ENCODE results near the gene ANKRD40. TPM values are rescaled to one million over a fixed set of nuclear protein-coding genes. Genes with fewer than 3 reads are reported as not detected.
A peak's percentile ranks its signal among the peaks of the same experiment; 100 is the strongest.

The ANKRD40 gene
- total and polyA plus RNA-seq, 8 donors, result 10.3 to 23.5 (median 15.5) TPM

DNA sequence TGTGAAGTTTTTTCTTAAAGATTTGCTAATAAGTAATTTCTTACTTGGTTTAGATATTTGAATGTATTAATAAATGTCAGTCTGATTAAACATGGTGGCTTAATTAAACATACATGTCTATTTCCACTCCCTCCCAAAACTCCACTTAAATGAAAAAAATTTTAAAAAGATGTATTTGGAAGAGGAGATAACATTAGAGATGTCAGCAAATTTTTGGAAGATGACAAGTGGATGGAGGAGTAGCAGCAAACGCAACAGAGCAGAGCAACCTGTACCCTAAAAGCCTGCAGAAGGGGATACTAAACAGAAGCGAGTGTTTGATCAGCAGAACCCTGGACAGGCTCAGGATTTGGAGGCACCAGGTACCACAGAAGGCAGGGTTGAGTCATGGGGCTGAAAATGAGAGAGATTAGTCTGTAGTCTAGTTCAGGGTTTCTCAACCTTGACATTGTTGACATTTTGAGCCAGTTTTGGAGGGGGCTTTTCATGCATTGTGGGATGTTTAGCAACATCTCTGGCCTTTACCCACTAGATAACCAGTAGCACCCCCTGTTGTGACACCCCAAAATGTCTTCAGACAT lies 29.5 kb upstream of the ANKRD40 start:
- FAIRE-seq, result no peak
- Histone ChIP-seq H3K9me3 (no peaks in the 10 kb centered on the region), H3K4me1 (no peaks in the 10 kb centered on the region), H3K36me3 (peaks cover 0 to 39% (median 14%) of the 10 kb centered on the region in 3 donors), H3K27me3 (no peaks in the 10 kb centered on the region), H3K4me3 (no peak overlapping the region), H3K27ac (no peak overlapping the region)
- WGBS, 2 donors, result 85 to 91% methylated on average over 2 of the region's 2 CpGs
- no peak for DNase-seq
- peak in 1 of 4 donors; percentile 17 for ATAC-seq
- TF ChIP-seq, protein P1, sequence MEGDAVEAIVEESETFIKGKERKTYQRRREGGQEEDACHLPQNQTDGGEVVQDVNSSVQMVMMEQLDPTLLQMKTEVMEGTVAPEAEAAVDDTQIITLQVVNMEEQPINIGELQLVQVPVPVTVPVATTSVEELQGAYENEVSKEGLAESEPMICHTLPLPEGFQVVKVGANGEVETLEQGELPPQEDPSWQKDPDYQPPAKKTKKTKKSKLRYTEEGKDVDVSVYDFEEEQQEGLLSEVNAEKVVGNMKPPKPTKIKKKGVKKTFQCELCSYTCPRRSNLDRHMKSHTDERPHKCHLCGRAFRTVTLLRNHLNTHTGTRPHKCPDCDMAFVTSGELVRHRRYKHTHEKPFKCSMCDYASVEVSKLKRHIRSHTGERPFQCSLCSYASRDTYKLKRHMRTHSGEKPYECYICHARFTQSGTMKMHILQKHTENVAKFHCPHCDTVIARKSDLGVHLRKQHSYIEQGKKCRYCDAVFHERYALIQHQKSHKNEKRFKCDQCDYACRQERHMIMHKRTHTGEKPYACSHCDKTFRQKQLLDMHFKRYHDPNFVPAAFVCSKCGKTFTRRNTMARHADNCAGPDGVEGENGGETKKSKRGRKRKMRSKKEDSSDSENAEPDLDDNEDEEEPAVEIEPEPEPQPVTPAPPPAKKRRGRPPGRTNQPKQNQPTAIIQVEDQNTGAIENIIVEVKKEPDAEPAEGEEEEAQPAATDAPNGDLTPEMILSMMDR (IDR thresholded peaks at IDR 0.05), result no peak
- intact Hi-C loops (cut with DNase I), result no loop called here

DNA sequence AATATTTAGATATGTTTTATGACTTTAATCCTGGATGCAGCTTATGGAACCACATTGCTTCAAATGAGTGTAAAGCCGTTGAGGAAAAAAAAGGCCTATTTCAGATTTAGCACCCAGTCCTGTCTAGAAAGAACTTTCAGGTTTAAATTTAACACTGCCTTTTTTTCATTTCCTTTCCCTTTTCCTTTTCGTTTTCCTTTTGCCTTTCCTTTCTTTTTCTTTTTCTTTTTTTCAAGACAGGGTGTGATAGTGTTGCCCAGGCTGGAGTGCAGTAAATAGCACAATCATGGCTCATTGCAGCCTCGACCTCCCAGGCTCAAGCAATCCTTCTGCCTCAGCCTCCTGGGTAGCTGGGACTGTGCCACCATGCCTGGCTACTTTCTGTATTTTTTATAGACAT lies 27.6 kb upstream of the ANKRD40 start:
- ATAC-seq (no peak), FAIRE-seq (no peak), DNase-seq (no peak)
- no peaks in the 10 kb centered on the region for H3K9me3 ChIP-seq
- 84 to 85% methylated on average over 3 of the region's 3 CpGs for WGBS, 2 donors
- H3K4me3 ChIP-seq, result no peak overlapping the region
- peaks cover 0 to 20% (median 0%) of the 10 kb centered on the region in 3 donors for H3K36me3 ChIP-seq
- no peaks in the 10 kb centered on the region for H3K27me3 ChIP-seq
- intact Hi-C loops (cut with DNase I), result no loop called here
- no peak overlapping the region for H3K27ac ChIP-seq
- TF ChIP-seq, protein P1 (IDR thresholded peaks at IDR 0.05), result no peak
- peaks cover 0 to 12% (median 4%) of the 10 kb centered on the region in 3 donors for H3K4me1 ChIP-seq

DNA sequence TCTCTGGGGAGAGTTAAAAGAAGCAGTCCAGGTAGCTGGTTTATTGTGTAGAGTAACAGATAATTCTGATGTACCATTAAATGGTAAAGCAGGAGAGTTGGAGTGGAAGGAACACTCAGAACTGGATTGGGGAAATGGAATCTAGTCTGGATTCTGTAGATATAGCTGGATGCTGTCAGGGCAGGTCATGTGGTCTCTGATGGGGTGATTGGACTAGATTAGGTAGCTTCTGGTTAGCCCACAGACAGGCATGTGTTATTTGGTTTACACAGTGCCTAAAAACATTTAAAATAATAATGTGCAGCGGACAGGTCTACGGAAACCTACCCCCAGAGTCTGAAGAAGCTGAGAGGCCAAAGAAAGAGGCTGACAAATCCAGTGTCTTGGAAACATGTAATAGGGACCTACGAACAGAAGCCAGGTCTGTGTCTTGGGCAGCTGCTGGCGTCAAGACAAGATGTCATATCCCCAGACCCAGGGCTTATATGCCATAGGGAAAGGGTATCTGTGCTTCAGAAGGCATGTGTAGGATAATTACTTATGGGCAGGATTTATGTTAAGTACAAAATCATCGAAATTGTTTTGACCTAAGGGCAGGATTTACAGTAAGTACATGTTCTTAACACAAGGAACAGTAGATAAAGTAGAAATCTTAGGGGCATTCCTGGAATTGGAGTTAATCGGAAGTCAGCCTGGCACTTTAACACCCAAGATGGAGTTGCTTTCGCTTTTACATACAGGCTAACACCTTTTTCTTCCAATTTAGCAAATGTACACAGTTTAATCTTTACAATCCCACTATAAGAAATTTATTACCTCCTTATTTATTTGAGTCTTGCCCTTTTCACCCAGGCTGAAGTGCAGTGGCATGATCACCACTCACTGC lies 24.1 kb upstream of the ANKRD40 start:
- intact Hi-C loops (cut with DNase I), result no loop called here
- H3K27ac ChIP-seq, result no peak overlapping the region
- 62 to 66% methylated on average over 7 of the region's 7 CpGs for WGBS, 2 donors
- H3K36me3 ChIP-seq, result no peaks in the 10 kb centered on the region
- TF ChIP-seq, protein P1 (IDR thresholded peaks at IDR 0.05), result no peak
- ATAC-seq (peak in 3 of 4 donors; percentile 33 to 47 (median 38)), FAIRE-seq (no peak), DNase-seq (no peak)
- H3K27me3 ChIP-seq, result no peaks in the 10 kb centered on the region
- H3K4me3 ChIP-seq, result no peak overlapping the region
- H3K9me3 ChIP-seq, result no peaks in the 10 kb centered on the region
- H3K4me1 ChIP-seq, result peaks cover 15 to 39% (median 15%) of the 10 kb centered on the region in 3 donors

DNA sequence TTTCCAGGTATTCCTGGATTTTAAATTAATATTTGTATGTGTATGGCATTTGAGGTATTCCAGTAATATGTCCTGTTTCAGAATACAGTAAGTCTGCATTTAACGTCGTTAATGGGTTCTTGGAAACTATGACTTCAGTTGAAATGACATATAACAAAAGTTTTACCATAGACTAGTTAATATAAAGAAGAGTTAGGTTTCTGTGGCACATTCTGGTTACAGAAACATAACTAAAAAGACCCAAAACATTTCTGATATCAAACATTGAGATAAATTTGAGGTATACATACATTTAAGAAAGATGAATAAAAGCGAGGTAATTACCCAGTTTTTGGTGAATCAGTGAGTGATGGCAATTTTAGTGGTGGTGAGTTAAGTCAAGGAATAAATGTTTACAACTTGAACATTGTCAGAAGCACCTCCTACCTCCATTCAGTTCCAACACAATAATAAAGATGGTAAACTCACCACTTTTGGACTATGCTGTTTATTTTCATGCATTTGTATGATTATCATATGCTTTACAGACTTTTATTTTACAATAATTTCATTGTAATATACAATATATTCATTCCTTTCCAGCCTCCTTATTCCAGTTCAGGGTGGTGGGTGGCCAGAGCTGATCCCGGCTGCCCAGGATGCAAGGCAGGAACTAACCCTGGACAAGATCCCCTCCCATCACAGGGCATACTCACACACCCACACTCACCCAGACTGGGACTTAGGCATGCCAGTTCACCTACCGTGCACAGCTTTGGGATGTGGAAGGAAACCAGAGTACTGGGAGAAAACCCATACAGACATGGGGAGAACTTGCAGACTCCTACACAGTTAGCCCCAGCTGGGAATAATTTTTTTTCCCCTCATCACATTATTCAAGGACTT lies 21.4 kb upstream of the ANKRD40 start:
- Histone ChIP-seq H3K36me3 (no peaks in the 10 kb centered on the region), H3K4me3 (no peak overlapping the region), H3K4me1 (peaks cover 19 to 60% (median 32%) of the 10 kb centered on the region in 3 donors), H3K27me3 (no peaks in the 10 kb centered on the region), H3K9me3 (no peaks in the 10 kb centered on the region), H3K27ac (no peak overlapping the region)
- 60% methylated on average over 5 of the region's 5 CpGs for WGBS, 2 donors
- intact Hi-C loops (cut with DNase I), result no loop called here
- ATAC-seq (no peak), DNase-seq (no peak), FAIRE-seq (no peak)
- TF ChIP-seq, protein P1 (IDR thresholded peaks at IDR 0.05), result no peak

All from pancreas (tissue), 10 donors.